ENCODE results near the gene NPAS2. TPM values are rescaled to one million over a fixed set of nuclear protein-coding genes. Genes with fewer than 3 reads are reported as not detected.

Gene NPAS2
- total RNA-seq, 2 donors from 2014 or later, result 39.2 to 49.4 TPM

GRCh38 chr2:100877555-100877954 is 57.6 kb downstream of the NPAS2 start:
- Histone ChIP-seq H3K4me1 (peaks cover 0 to 35% of the 10 kb centered on the region in 2 donors), H3K27ac (peak overlapping the region; percentile 68 to 74), H3K4me3 (no peak overlapping the region), H3K27me3 (no peaks in the 10 kb centered on the region), H3K36me3 (no peaks in the 10 kb centered on the region), H3K9me3 (no peaks in the 10 kb centered on the region)
- no peak for DNase-seq (ENCODE audit: low spot score)
- TF ChIP-seq CTCF (IDR thresholded peaks at IDR 0.05), result no peak

GRCh38 chr2:100878000-100878791 is 58.3 kb downstream of the NPAS2 start:
- TF ChIP-seq CTCF (IDR thresholded peaks at IDR 0.05), result no peak
- no peak for DNase-seq (ENCODE audit: low spot score)
- Histone ChIP-seq H3K27me3 (no peaks in the 10 kb centered on the region), H3K36me3 (no peaks in the 10 kb centered on the region), H3K27ac (peak overlapping the region; percentile 68 to 74), H3K4me3 (no peak overlapping the region), H3K4me1 (peaks cover 0 to 42% of the 10 kb centered on the region in 2 donors), H3K9me3 (no peaks in the 10 kb centered on the region)

- no peak overlapping the region for H3K4me3 ChIP-seq
- no peaks in the 10 kb centered on the region for H3K27me3 ChIP-seq
- DNase-seq (ENCODE audit: low spot score), result no peak
- peak overlapping the region; percentile 9 to 74 for H3K27ac ChIP-seq
- no peaks in the 10 kb centered on the region for H3K36me3 ChIP-seq
- peaks cover 0 to 52% of the 10 kb centered on the region in 2 donors for H3K4me1 ChIP-seq
- H3K9me3 ChIP-seq, result no peaks in the 10 kb centered on the region
- no peak for TF ChIP-seq CTCF (IDR thresholded peaks at IDR 0.05)
Observed at GRCh38 chr2:100879296-100879695, 59.4 kb downstream of the NPAS2 start.

- no peak for DNase-seq (ENCODE audit: low spot score)
- peaks cover 0 to 52% of the 10 kb centered on the region in 2 donors for H3K4me1 ChIP-seq
- H3K4me3 ChIP-seq, result no peak overlapping the region
- H3K36me3 ChIP-seq, result no peaks in the 10 kb centered on the region
- no peak overlapping the region for H3K27ac ChIP-seq
- no peaks in the 10 kb centered on the region for H3K9me3 ChIP-seq
- no peak for TF ChIP-seq CTCF (IDR thresholded peaks at IDR 0.05)
- no peaks in the 10 kb centered on the region for H3K27me3 ChIP-seq
Observed at GRCh38 chr2:100880036-100880435, 60.1 kb downstream of the NPAS2 start.

GRCh38 chr2:100880730-100881129 is 60.8 kb downstream of the NPAS2 start:
- no peaks in the 10 kb centered on the region for H3K27me3 ChIP-seq
- peaks cover 0 to 47% of the 10 kb centered on the region in 2 donors for H3K4me1 ChIP-seq
- DNase-seq (ENCODE audit: low spot score), result no peak
- H3K27ac ChIP-seq, result no peak overlapping the region
- no peaks in the 10 kb centered on the region for H3K9me3 ChIP-seq
- H3K36me3 ChIP-seq, result no peaks in the 10 kb centered on the region
- H3K4me3 ChIP-seq, result no peak overlapping the region
- no peak for TF ChIP-seq CTCF (IDR thresholded peaks at IDR 0.05)

All from right atrium auricular region (tissue), 2 donors.